H9 (cell line): ENCODE data around the gene CHMP2A. TPM values are rescaled to one million over a fixed set of nuclear protein-coding genes. Genes with fewer than 3 reads are reported as not detected.

Source experiments
- DNase-seq: peaks from one replicate; pipeline ENCODE4 v3.0.0-alpha.2; 2017
- H2AFZ ChIP-seq: one replicate; pipeline ENCODE4 v1.6.1; 2013; ENCODE audit warnings: mild to moderate bottlenecking, low read length, control low read depth, moderate library complexity
- H2AK5ac ChIP-seq: 2 replicates; pipeline ENCODE4 v1.6.1; 2013; ENCODE audit warnings: low read length, control low read depth, mixed read lengths; ENCODE audit not compliant: insufficient read length
- H2BK120ac ChIP-seq: one replicate; pipeline ENCODE4 v1.6.1; 2013; ENCODE audit warnings: low read depth, mild to moderate bottlenecking, low read length, control low read depth, inconsistent platforms; ENCODE audit not compliant: poor library complexity, severe bottlenecking
- H2BK12ac ChIP-seq: 2 replicates; pipeline ENCODE4 v1.6.1; 2013; ENCODE audit warnings: low read length, control low read depth, mixed read lengths, low read depth; ENCODE audit not compliant: insufficient read length
- H2BK15ac ChIP-seq: 2 replicates; pipeline ENCODE4 v1.6.1; 2013; ENCODE audit warnings: low read depth, low read length, control low read depth
- H2BK20ac ChIP-seq: one replicate; pipeline ENCODE4 v1.6.1; 2013; ENCODE audit warnings: low read depth, mild to moderate bottlenecking, low read length, control low read depth, inconsistent platforms; ENCODE audit not compliant: poor library complexity, severe bottlenecking
- H2BK5ac ChIP-seq: 2 replicates; pipeline ENCODE4 v1.6.1; 2013; ENCODE audit warnings: low read length, control low read depth, mixed read lengths; ENCODE audit not compliant: insufficient read length
- H3K14ac ChIP-seq: 2 replicates; pipeline ENCODE4 v1.6.1; 2013; ENCODE audit warnings: low read length, control low read depth; ENCODE audit not compliant: insufficient read depth
- H3K18ac ChIP-seq: 2 replicates; pipeline ENCODE4 v1.6.1; 2013; ENCODE audit warnings: low read depth, mild to moderate bottlenecking, mixed read lengths, low read length, control low read depth; ENCODE audit not compliant: insufficient read length
- H3K23ac ChIP-seq: 2 replicates; pipeline ENCODE4 v1.6.1; 2013; ENCODE audit warnings: low read length, control low read depth, mixed read lengths, low read depth; ENCODE audit not compliant: insufficient read length
- H3K23me2 ChIP-seq: 2 replicates; pipeline ENCODE4 v1.6.1; 2013; ENCODE audit warnings: low read depth, mild to moderate bottlenecking, mixed read lengths, low read length, control low read depth; ENCODE audit not compliant: insufficient read length, poor library complexity, severe bottlenecking
- H3K27ac ChIP-seq: 2 replicates; pipeline ENCODE4 v1.5.1; 2013; ENCODE audit warnings: low read length, control low read depth, mixed read lengths, low read depth; ENCODE audit not compliant: insufficient read length
- H3K27me3 ChIP-seq: 2 replicates; pipeline ENCODE4 v1.6.1; 2013; ENCODE audit warnings: low read length, control low read depth, inconsistent platforms; ENCODE audit not compliant: insufficient read depth
- H3K4ac ChIP-seq: 2 replicates; pipeline ENCODE4 v1.6.1; 2013; ENCODE audit warnings: low read depth, mild to moderate bottlenecking, control low read depth, inconsistent platforms, low read length, moderate library complexity
- H3K4me1 ChIP-seq: 2 replicates; pipeline ENCODE4 v1.6.1; 2013; ENCODE audit warnings: low read length, control low read depth, inconsistent platforms; ENCODE audit not compliant: insufficient read depth
- H3K4me2 ChIP-seq: 2 replicates; pipeline ENCODE4 v1.6.1; 2013; ENCODE audit warnings: low read length, control low read depth, mixed read lengths; ENCODE audit not compliant: insufficient read length, insufficient read depth
- H3K56ac ChIP-seq: 2 replicates; pipeline ENCODE4 v1.6.1; 2013; ENCODE audit warnings: low read depth, mild to moderate bottlenecking, mixed read lengths, low read length, control low read depth; ENCODE audit not compliant: insufficient read length
- H3K79me1 ChIP-seq: 2 replicates; pipeline ENCODE4 v1.6.1; 2013; ENCODE audit warnings: low read depth, mild to moderate bottlenecking, moderate library complexity, low read length, control low read depth, inconsistent platforms; ENCODE audit not compliant: insufficient read depth, poor library complexity, severe bottlenecking
- H3K79me2 ChIP-seq: 2 replicates; pipeline ENCODE4 v1.6.1; 2013; ENCODE audit warnings: low read length, control low read depth, inconsistent platforms; ENCODE audit not compliant: insufficient read depth
- H3K9ac ChIP-seq: 2 replicates; pipeline ENCODE4 v1.6.1; 2013; ENCODE audit warnings: low read length, control low read depth, mixed read lengths; ENCODE audit not compliant: insufficient read length; ENCODE audit errors: extremely low read depth
- H3K9me3 ChIP-seq: one replicate; pipeline ENCODE4 v1.6.1; 2013; ENCODE audit warnings: low read depth, low read length, inconsistent platforms; ENCODE audit not compliant: control insufficient read depth
- H3T11ph ChIP-seq: one replicate; pipeline ENCODE4 v1.6.1; 2013; ENCODE audit warnings: mild to moderate bottlenecking, low read length, control low read depth, inconsistent platforms
- H4K20me1 ChIP-seq: one replicate; pipeline ENCODE4 v1.6.1; 2013; ENCODE audit not compliant: control insufficient read depth, insufficient read length, insufficient read depth
- H4K5ac ChIP-seq: 2 replicates; pipeline ENCODE4 v1.6.1; 2013; ENCODE audit warnings: low read depth, mild to moderate bottlenecking, mixed read lengths, low read length, control low read depth; ENCODE audit not compliant: insufficient read length
- H4K8ac ChIP-seq: replicated peaks from 2 replicates; pipeline ENCODE4 v1.6.1; 2013; ENCODE audit warnings: low read length, control low read depth, mixed read lengths, low read depth; ENCODE audit not compliant: insufficient read length
- H4K91ac ChIP-seq: 2 replicates; pipeline ENCODE4 v1.6.1; 2013; ENCODE audit warnings: low read depth, mild to moderate bottlenecking, moderate library complexity, mixed read lengths, low read length, control low read depth; ENCODE audit not compliant: insufficient read length
- H3K27ac Mint-ChIP-seq, 3 experiments: 2 replicates in 2 of 3; 3 replicates in 1 of 3; pipeline ENCODE4 v1.8.0; 2020 to 2021; ENCODE audit warnings: mixed read lengths in 3 of 3, mild to moderate bottlenecking in 1 of 3, moderate library complexity in 1 of 3
- H3K27me3 Mint-ChIP-seq: 2 replicates; pipeline ENCODE4 v1.8.0; 2021; ENCODE audit warnings: low read depth, mild to moderate bottlenecking, moderate library complexity, mixed read lengths
- H3K36me3 Mint-ChIP-seq, 3 experiments: 2 replicates in 2 of 3; 3 replicates in 1 of 3; pipeline ENCODE4 v1.8.0; 2020 to 2021; ENCODE audit warnings: low read depth in 3 of 3, mixed read lengths in 3 of 3; ENCODE audit not compliant: insufficient read depth in 1 of 3
- H3K4me1 Mint-ChIP-seq, 2 experiments: 2 replicates each; pipeline ENCODE4 v1.8.0; 2020; ENCODE audit warnings: mixed read lengths in 2 of 2
- H3K4me3 Mint-ChIP-seq, 2 experiments: 2 replicates in 1 of 2; 3 replicates in 1 of 2; pipeline ENCODE4 v1.8.0; 2020 to 2021; ENCODE audit warnings: mild to moderate bottlenecking in 2 of 2, mixed read lengths in 2 of 2, moderate library complexity in 1 of 2
- H3K9me3 Mint-ChIP-seq, 2 experiments: 2 replicates in 1 of 2; 3 replicates in 1 of 2; pipeline ENCODE4 v1.8.0; 2020; ENCODE audit warnings: mild to moderate bottlenecking in 2 of 2, mixed read lengths in 2 of 2, moderate library complexity in 1 of 2
- CTCF ChIP-seq: fragments of 200-600 bp; sonication (generic); conservative IDR thresholded peaks from 3 replicates; pipeline ENCODE4 v1.8.0; 2021; ENCODE audit warnings: antibody characterized with exemption, mild to moderate bottlenecking
- WGBS: extraction: QIAGEN DNeasy Blood & Tissue Kit; methylation state at CpG from one replicate; pipeline ENCODE4 v1.1.7; 2013; ENCODE audit warnings: missing lambda C conversion rate, low lambda C conversion rate, mixed read lengths; ENCODE audit not compliant: insufficient read length; ENCODE audit errors: extremely low coverage; 5-methylcytosine and 5-hydroxymethylcytosine counted together
- total RNA-seq: library from RNA; stranded (reverse); gene quantifications from 2 replicates; pipeline ENCODE4 v1.2.1, GENCODE V29; 2021

CHMP2A gene
- total RNA-seq, 1 experiment from 2014 or later, result 109 TPM

- H3K56ac ChIP-seq, result no peak overlapping the region
- no peaks in the 10 kb centered on the region for H3K9me3 Mint-ChIP-seq
- WGBS, result no CpG with 5 or more reads among the region's 3 CpGs
- H3K27me3 ChIP-seq, result no peaks in the 10 kb centered on the region; the same call in 1 of the 2 replicates
- H4K20me1 ChIP-seq, result no peaks in the 10 kb centered on the region
- H3K79me2 ChIP-seq, result no peaks in the 10 kb centered on the region
- H3K4me1 ChIP-seq, result no peaks in the 10 kb centered on the region; the same call in 1 of the 2 replicates
- H3K9me3 ChIP-seq, result no peaks in the 10 kb centered on the region
- H3K4me3 Mint-ChIP-seq, result no peak overlapping the region; a peak in 1 of 5 replicates
- H4K8ac ChIP-seq, result no peak overlapping the region
- no peaks in the 10 kb centered on the region for H3K36me3 Mint-ChIP-seq
- H3K14ac ChIP-seq, result no peak overlapping the region
- H3K4ac ChIP-seq, result no peak overlapping the region
- no peak overlapping the region for H3K23ac ChIP-seq
- H2BK20ac ChIP-seq, result no peak overlapping the region
- peaks cover 3 to 9% of the 10 kb centered on the region in 2 experiments for H3K4me1 Mint-ChIP-seq
- H3K4me2 ChIP-seq, result no peak overlapping the region
- no peak overlapping the region for H2AFZ ChIP-seq
- no peak overlapping the region for H3K27ac ChIP-seq
- no peak overlapping the region for H3K9ac ChIP-seq
- no peak overlapping the region for H3K18ac ChIP-seq
- no peak overlapping the region for H2BK12ac ChIP-seq
- H2AK5ac ChIP-seq, result no peak overlapping the region
- no peak overlapping the region for H2BK5ac ChIP-seq
- no peak overlapping the region for H2BK15ac ChIP-seq
- peaks cover 32% of the 10 kb centered on the region for H3K27me3 Mint-ChIP-seq
- DNase-seq, result no peak
- H3K79me1 ChIP-seq, result no peaks in the 10 kb centered on the region
- no peak for TF ChIP-seq CTCF
- H3K27ac Mint-ChIP-seq, result no peak overlapping the region
- no peak overlapping the region for H2BK120ac ChIP-seq
- no peak overlapping the region for H4K91ac ChIP-seq
- peaks cover 2% of the 10 kb centered on the region for H3K23me2 ChIP-seq
- no peak overlapping the region for H4K5ac ChIP-seq
- no peak overlapping the region for H3T11ph ChIP-seq
Measured at GRCh38 chr19:58535857-58536256, 19.0 kb downstream of the CHMP2A start.
